Heart left ventricle (tissue), 16 donors: Measurements from ENCODE around the gene WFDC12. TPM values are rescaled to one million over a fixed set of nuclear protein-coding genes. Genes with fewer than 3 reads are reported as not detected.
"Not testable (repeated sequence)": the region's sequence is repeated elsewhere in the genome, so short reads cannot be mapped to it uniquely, and the experiment has no call there.

Source experiments
- ATAC-seq, 4 donors: fragments of 200-7000 bp; cut with Tn5 transposase; one replicate each; pipeline ENCODE4 v1.9.1; 2020 to 2022; ENCODE audit warnings: moderate library complexity in 4 of 4, mild to moderate bottlenecking in 3 of 4, moderate number of reproducible peaks in 1 of 4
- DNase-seq, 5 donors: peaks; one replicate each; pipeline ENCODE4 v3.0.0-alpha.2; 2020
- H3K27ac ChIP-seq, 12 donors: fragments of 200-600 bp; sonication (generic) in 4 of 12; one replicate each; pipeline versions ENCODE4 v1.5.0 to v1.8.0; 2016 to 2022; ENCODE audit warnings: mild to moderate bottlenecking in 2 of 12
- H3K27me3 ChIP-seq, 9 donors: fragments of 200-600 bp; sonication (generic) in 2 of 9; one replicate each; pipeline versions ENCODE4 v1.5.1 to v1.8.0; 2016 to 2022; ENCODE audit warnings: mild to moderate bottlenecking in 3 of 9
- H3K36me3 ChIP-seq, 9 donors: fragments of 200-600 bp; sonication (generic) in 2 of 9; one replicate each; pipeline versions ENCODE4 v1.5.0 to v1.8.0; 2018 to 2022; ENCODE audit warnings: mild to moderate bottlenecking in 2 of 9
- H3K4me1 ChIP-seq, 12 donors: fragments of 200-600 bp; sonication (generic) in 4 of 12; one replicate each; pipeline versions ENCODE4 v1.5.0 to v1.8.0; 2016 to 2022; ENCODE audit warnings: mild to moderate bottlenecking in 3 of 12
- H3K4me3 ChIP-seq, 12 donors: fragments of 200-600 bp; sonication (generic) in 4 of 12; one replicate each; pipeline versions ENCODE4 v1.5.0 to v1.8.0; 2017 to 2022; ENCODE audit warnings: mild to moderate bottlenecking in 9 of 12, moderate library complexity in 4 of 12
- H3K9me3 ChIP-seq, 12 donors: fragments of 200-600 bp; sonication (generic) in 4 of 12; one replicate each; pipeline versions ENCODE4 v1.5.0 to v1.8.0; 2016 to 2022; ENCODE audit warnings: mild to moderate bottlenecking in 1 of 12
- POLR2A ChIP-seq, 2 donors: fragments of 450-650 bp; IDR thresholded peaks; one replicate each; pipeline ENCODE4 v1.6.1; 2017; ENCODE audit warnings: antibody characterized with exemption in 2 of 2, mild to moderate bottlenecking in 2 of 2, moderate library complexity in 2 of 2
- WGBS, 4 donors: extraction: QIAGEN DNeasy Blood & Tissue Kit in 2 of 4; methylation state at CpG; one replicate each; pipeline versions ENCODE4 v1.1.5 to v1.1.7; 2013 to 2018; 5-methylcytosine and 5-hydroxymethylcytosine counted together
- intact Hi-C, 10 donors: fragments of 100-400 bp; cut with DNase I; formaldehyde crosslinking; loops; one replicate each; pipeline versions ENCODE4 v1.11.1 to v1.14.2; 2022
- polyA plus RNA-seq, 2 donors: library from polyadenylated mRNA; stranded (reverse); fragments of 200-250 nt; gene quantifications; one replicate each; pipeline ENCODE4 v1.2.3, GENCODE V29; 2013
- total RNA-seq, 9 donors: library from RNA; depleted of rRNA in 2 of 9; stranded (reverse); fragments of >200 nt in 2 of 9; fragmentation: NEBNext Ultra II Directional in 3 of 9; extraction: Animal tissue kit (Norgen Biotek cat#: 25700) in 3 of 9; gene quantifications; one replicate each; pipeline versions ENCODE4 v1.1.0 to v1.2.4, GENCODE V29; 2016 to 2023
- TF ChIP-seq, protein P1 (sequence below), 12 donors: fragments of 200-600 bp; sonication (generic) in 4 of 12; IDR thresholded peaks; one replicate each; pipeline versions ENCODE4 v1.5.0 to v1.8.0; 2018 to 2022; ENCODE audit warnings: antibody characterized with exemption in 12 of 12, mild to moderate bottlenecking in 5 of 12
- donor health status: ischemic (EF 13 %, LVEDD 7.1; RV severe dilation, severe dysfunction).
- donor health status: healthy with polysubstance abuse.
- donor health status: DM: no; HTN: yes; CAD: no.
- donor health status: DM: no; HTN: no; CAD: no.
- donor health status: ischemic (EF 25% LVEDD 6.9; RV normal size, moderate dysfunction).
- donor health status: ischemic (EF 25% LVEDD 5.7; RV mildly dilated, moderate dysfunction).
- donor health status: healthy.
- donor health status: DM: yes; HTN: yes; CAD: no.
- donor health status: ischemic (EF 35%, LVEDD 5.7; RV mildly dilated, moderate dysfunction).
- donor health status: nonischemic (EF 11% LVEDD 7.7; RV severe dilation, severe dysfunction).
- donor health status: DM: yes; HTN: yes; CAD: no.
- donor health status: PGD.
- donor health status: ischemic (EF 29% LVEDD 5.4; RV normal size, mild dysfunction).
- donor health status: nonischemic (EF 23%, LVEDD 6.1; RV moderate dilation, normal function).

The WFDC12 gene
- total and polyA plus RNA-seq, 11 donors: not detected

DNA sequence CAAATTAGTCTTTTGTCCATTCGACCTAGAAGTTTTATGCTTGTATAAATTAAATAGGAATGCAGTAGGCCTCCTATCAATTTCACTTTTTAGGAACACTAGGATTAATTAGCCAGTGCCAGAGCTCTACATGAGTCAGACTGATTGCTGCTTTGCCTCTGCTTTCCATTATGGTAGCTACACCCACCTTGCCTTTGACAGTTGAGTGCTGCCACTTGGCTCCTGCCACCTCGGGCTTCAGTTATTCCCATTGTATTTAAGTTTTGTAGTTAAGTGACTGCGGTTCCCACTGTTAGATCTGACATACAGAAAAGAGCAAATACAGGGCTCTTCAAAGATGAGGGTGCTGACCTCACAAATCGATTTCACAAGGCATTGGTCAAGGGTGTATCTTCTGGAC, 16.6 kb upstream of the WFDC12 start:
- intact Hi-C loops: no loop called here
- ATAC-seq (no peak), DNase-seq (no peak)
- Histone ChIP-seq H3K27ac (no peak overlapping the region), H3K27me3 (peaks cover 0 to 21% (median 0%) of the 10 kb centered on the region in 9 donors), H3K9me3 (no peaks in the 10 kb centered on the region), H3K4me1 (no peaks in the 10 kb centered on the region), H3K4me3 (no peak overlapping the region), H3K36me3 (no peaks in the 10 kb centered on the region)
- 65 to 72% (median 68%) methylated on average over 4 of the region's 4 CpGs for WGBS, 4 donors
- TF ChIP-seq, protein P1, sequence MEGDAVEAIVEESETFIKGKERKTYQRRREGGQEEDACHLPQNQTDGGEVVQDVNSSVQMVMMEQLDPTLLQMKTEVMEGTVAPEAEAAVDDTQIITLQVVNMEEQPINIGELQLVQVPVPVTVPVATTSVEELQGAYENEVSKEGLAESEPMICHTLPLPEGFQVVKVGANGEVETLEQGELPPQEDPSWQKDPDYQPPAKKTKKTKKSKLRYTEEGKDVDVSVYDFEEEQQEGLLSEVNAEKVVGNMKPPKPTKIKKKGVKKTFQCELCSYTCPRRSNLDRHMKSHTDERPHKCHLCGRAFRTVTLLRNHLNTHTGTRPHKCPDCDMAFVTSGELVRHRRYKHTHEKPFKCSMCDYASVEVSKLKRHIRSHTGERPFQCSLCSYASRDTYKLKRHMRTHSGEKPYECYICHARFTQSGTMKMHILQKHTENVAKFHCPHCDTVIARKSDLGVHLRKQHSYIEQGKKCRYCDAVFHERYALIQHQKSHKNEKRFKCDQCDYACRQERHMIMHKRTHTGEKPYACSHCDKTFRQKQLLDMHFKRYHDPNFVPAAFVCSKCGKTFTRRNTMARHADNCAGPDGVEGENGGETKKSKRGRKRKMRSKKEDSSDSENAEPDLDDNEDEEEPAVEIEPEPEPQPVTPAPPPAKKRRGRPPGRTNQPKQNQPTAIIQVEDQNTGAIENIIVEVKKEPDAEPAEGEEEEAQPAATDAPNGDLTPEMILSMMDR (IDR thresholded peaks at IDR 0.05): no peak
- no peak for TF ChIP-seq POLR2A (IDR thresholded peaks at IDR 0.05)

DNA sequence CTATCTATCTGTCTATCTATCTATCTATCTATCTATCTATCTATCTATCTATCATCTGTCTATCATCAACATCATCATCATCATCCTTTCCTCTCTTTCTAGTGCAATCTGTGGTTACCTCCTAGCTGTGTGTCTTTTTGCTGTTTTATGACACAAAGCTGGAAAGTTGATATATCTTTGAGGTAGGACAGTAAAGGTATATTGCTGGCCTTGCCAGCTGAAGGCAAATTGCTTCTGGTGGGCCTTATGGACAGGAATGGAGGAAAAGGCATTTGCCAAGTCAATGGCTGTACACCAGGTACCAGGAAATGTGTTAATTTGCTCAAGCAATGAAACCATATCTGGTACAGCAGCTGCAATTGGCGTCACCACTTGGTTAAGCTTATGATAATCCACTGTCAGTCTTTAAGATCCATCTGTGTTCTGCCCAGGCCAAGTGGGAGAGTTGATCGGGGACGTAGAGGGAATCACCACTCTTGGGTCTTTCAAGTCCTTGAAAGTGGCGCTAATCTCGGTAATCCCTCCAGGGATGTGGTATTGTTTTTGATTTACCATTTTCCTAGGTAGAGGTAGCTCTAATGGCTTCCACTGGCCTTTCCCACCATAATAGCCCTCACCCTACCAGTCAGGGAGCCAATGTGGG, 15.6 kb upstream of the WFDC12 start:
- not testable (repeated sequence) for DNase-seq, H3K4me3 ChIP-seq, H3K36me3 ChIP-seq, ATAC-seq, H3K4me1 ChIP-seq, H3K9me3 ChIP-seq, H3K27ac ChIP-seq
- H3K27me3 ChIP-seq: peaks cover 0 to 24% (median 0%) of the 10 kb centered on the region in 9 donors
- 91 to 100% (median 94%) methylated on average over 5 of the region's 5 CpGs for WGBS, 4 donors
- intact Hi-C loops: loop anchor here in 1 of 10 donors (10.0 kb wide), 1 partner anchor 135 kb away; no protein-coding TSS in a partner anchor

DNA sequence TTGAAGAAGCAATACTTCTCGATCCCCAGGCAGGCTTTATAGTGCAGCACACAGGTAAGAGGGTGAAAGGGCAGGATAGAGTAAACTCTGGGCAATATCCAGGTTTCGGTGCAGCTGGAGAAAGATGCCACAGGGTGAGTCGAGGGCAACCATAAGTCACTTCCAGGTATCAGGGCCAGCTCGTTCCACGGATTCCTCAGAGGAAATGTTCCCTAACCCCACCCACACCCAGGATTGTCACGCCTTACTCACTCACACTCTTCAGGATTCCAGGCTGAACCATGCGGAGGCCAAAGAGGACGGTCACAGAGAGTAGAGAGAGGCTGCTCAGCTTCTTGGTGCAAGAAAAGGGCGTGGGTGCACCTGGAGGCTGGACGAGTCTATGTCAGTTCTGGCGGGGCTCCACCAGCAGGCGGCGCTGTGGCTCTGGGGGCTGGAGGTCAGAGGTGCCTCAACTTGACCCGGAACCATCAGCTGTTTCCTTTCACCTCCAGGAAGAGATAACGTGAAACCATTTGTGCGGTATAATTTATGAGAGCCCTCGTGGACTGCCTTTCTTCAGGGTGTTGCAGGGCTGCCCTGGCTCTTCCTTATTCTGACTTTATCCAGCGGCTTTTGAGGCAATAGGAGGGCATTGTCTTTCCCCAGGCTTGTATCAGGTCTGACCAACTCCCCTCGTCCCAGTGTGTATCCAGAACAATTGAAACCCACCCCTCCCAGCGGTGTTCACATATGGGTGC, 14.5 kb upstream of the WFDC12 start:
- intact Hi-C loops: loop anchor here in 1 of 10 donors (10.0 kb wide), 1 partner anchor 136 kb away; no protein-coding TSS in a partner anchor
- 37 to 55% (median 38%) methylated on average over 13 to 20 of the region's 20 CpGs for WGBS, 4 donors
- H3K27me3 ChIP-seq: peaks cover 0 to 24% (median 0%) of the 10 kb centered on the region in 9 donors
- no peaks in the 10 kb centered on the region for H3K4me1 ChIP-seq
- no peaks in the 10 kb centered on the region for H3K36me3 ChIP-seq
- ATAC-seq (peak in 1 of 4 donors; percentile 34), DNase-seq (peak in 4 of 5 donors; percentile 32 to 79 (median 36))
- H3K9me3 ChIP-seq: peaks cover 0 to 4% (median 0%) of the 10 kb centered on the region in 12 donors
- no peak overlapping the region for H3K4me3 ChIP-seq
- TF ChIP-seq POLR2A (IDR thresholded peaks at IDR 0.05): no peak
- TF ChIP-seq, protein P1 (IDR thresholded peaks at IDR 0.05): peak in 8 of 12 donors; percentile 8 to 47 (median 28)
- H3K27ac ChIP-seq: no peak overlapping the region

DNA sequence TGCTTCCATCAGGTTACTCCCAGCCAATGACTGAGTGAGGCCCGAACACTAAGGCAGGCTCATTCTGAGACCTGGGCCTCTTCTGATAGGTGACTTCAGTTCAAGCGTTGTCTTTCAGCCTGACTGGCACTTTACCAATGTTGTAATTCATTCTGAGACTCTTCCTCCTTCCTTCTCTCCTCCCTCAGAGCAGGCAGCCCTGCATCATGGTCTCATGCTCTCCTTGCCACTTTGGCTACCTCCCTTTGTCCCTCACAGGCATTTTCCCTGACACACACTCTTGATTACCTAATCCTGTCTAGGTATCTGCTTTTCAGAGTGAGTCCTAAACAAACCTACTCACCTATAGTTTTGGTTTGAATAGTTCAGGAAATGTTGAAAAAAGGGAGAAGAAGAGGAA, 12.6 kb upstream of the WFDC12 start:
- intact Hi-C loops: loop anchor here in 1 of 10 donors (10.0 kb wide), 1 partner anchor 138 kb away; no protein-coding TSS in a partner anchor
- ATAC-seq: no peak
- TF ChIP-seq, protein P1 (IDR thresholded peaks at IDR 0.05): no peak
- no peak for TF ChIP-seq POLR2A (IDR thresholded peaks at IDR 0.05)
- 40 to 73% (median 60%) methylated on average over 2 of the region's 2 CpGs for WGBS, 4 donors
- no peak overlapping the region for H3K4me3 ChIP-seq
- H3K27me3 ChIP-seq: peaks cover 0 to 25% (median 0%) of the 10 kb centered on the region in 9 donors
- DNase-seq: no peak
- peaks cover 0 to 4% (median 0%) of the 10 kb centered on the region in 12 donors for H3K9me3 ChIP-seq
- no peak overlapping the region for H3K27ac ChIP-seq
- no peaks in the 10 kb centered on the region for H3K36me3 ChIP-seq
- no peaks in the 10 kb centered on the region for H3K4me1 ChIP-seq
